ENCODE data around the gene SRP9.

SRP9 gene

DNA sequence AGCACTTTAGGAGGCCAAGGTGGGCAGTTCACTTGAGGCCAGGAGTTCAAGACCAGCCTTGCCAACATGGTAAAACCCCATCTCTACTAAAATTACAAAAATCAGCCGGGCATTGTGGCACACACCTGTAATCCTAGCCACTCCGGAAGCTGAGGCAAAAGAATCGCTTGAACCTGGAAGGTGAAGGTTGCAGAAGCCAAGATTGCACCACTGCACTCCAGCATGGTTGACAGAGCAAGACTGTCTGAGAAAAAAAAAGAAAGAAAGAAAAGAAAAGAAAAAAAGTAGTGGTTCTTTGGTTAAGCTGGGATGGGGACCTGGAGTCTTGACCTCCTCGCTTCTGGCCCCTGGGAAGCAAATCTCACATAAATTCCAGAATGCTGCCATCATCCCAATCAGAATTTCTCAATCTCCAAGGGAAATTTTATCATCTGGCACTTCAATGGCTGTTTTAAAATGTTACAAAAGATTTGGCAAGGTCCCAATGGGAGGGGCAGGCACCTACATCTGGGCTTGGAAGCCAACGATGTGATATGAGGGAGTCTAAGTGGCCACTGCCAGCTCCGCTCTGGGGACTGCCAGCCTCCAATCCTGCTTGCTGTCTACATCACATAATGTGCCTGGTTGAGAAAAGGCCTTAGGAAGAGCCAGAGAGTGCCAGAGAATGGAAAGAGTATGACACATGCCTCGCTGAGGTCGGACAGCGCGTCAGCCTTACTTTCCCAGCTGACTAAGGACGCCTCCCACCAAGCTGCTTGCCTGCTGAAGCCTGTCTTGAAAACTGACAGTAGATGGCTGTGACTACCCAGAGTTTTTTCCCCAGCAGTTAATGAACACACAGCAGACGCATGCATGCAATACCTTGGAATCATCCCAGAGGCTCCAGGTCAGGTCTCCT is 42.1 kb upstream of the SRP9 start:
- Histone ChIP-seq H3K4me1 (ENCODE audit: insufficient read depth, low read length, poor library complexity, severe bottlenecking) (no peaks in the 10 kb centered on the region), H3K79me2 (ENCODE audit: insufficient read depth, low read length) (no peaks in the 10 kb centered on the region), H3K4me3 (ENCODE audit: low read length, poor library complexity, severe bottlenecking) (no peak overlapping the region), H3K9me3 (ENCODE audit: insufficient read depth, low read depth, low read length) (no peaks in the 10 kb centered on the region), H4K20me1 (ENCODE audit: insufficient read depth, low read length, poor library complexity, severe bottlenecking) (no peaks in the 10 kb centered on the region), H3F3A (ENCODE audit: low read depth) (no peaks in the 10 kb centered on the region), H3K9ac (ENCODE audit: low read depth, low read length, poor library complexity, severe bottlenecking) (no peak overlapping the region), H3K4me2 (ENCODE audit: low read depth, low read length, poor library complexity, severe bottlenecking) (no peak overlapping the region), H3K9me2 (replicated peaks; ENCODE audit: low read depth, low read length) (no peaks in the 10 kb centered on the region), H2AFZ (ENCODE audit: low read length) (no peak overlapping the region), H3K27me3 (ENCODE audit: insufficient read depth, low read length, poor library complexity, severe bottlenecking) (no peaks in the 10 kb centered on the region), H3K36me3 (ENCODE audit: insufficient read depth, low read length) (no peaks in the 10 kb centered on the region)
- TF ChIP-seq EZH2phosphoT487 (IDR thresholded peaks at IDR 0.05; ENCODE audit: borderline replicate concordance) (no peak), CTCF (conservative IDR thresholded peaks at IDR 0.05; ENCODE audit: low read length) (no peak)

- no peaks in the 10 kb centered on the region for H3K9me3 ChIP-seq (ENCODE audit: insufficient read depth, low read depth, low read length)
- H3K9ac ChIP-seq (ENCODE audit: low read depth, low read length, poor library complexity, severe bottlenecking) = no peak overlapping the region
- no peaks in the 10 kb centered on the region for H3K27me3 ChIP-seq (ENCODE audit: insufficient read depth, low read length, poor library complexity, severe bottlenecking)
- no peaks in the 10 kb centered on the region for H4K20me1 ChIP-seq (ENCODE audit: insufficient read depth, low read length, poor library complexity, severe bottlenecking)
- H2AFZ ChIP-seq (ENCODE audit: low read length) = no peak overlapping the region
- H3K4me1 ChIP-seq (ENCODE audit: insufficient read depth, low read length, poor library complexity, severe bottlenecking) = no peaks in the 10 kb centered on the region
- H3K4me2 ChIP-seq (ENCODE audit: low read depth, low read length, poor library complexity, severe bottlenecking) = no peak overlapping the region
- H3K79me2 ChIP-seq (ENCODE audit: insufficient read depth, low read length) = no peaks in the 10 kb centered on the region
- H3K36me3 ChIP-seq (ENCODE audit: insufficient read depth, low read length) = no peaks in the 10 kb centered on the region
- H3K4me3 ChIP-seq (ENCODE audit: low read length, poor library complexity, severe bottlenecking) = no peak overlapping the region
- no peaks in the 10 kb centered on the region for H3K9me2 ChIP-seq (replicated peaks; ENCODE audit: low read depth, low read length)
- no peak for TF ChIP-seq EZH2phosphoT487 (IDR thresholded peaks at IDR 0.05; ENCODE audit: borderline replicate concordance)
- TF ChIP-seq CTCF (conservative IDR thresholded peaks at IDR 0.05; ENCODE audit: low read length) = no peak
- no peaks in the 10 kb centered on the region for H3F3A ChIP-seq (ENCODE audit: low read depth)
These were observed 41.1 kb upstream of the SRP9 start for GRCh38 chr1:225736437-225737098.

GRCh38 chr1:225737161-225737560 is 40.5 kb upstream of the SRP9 start:
- H3K9ac ChIP-seq (ENCODE audit: low read depth, low read length, poor library complexity, severe bottlenecking) = no peak overlapping the region
- no peaks in the 10 kb centered on the region for H3F3A ChIP-seq (ENCODE audit: low read depth)
- H2AFZ ChIP-seq (ENCODE audit: low read length) = no peak overlapping the region
- TF ChIP-seq CTCF (conservative IDR thresholded peaks at IDR 0.05; ENCODE audit: low read length) (no peak), EZH2phosphoT487 (IDR thresholded peaks at IDR 0.05; ENCODE audit: borderline replicate concordance) (no peak)
- no peak overlapping the region for H3K4me2 ChIP-seq (ENCODE audit: low read depth, low read length, poor library complexity, severe bottlenecking)
- no peaks in the 10 kb centered on the region for H4K20me1 ChIP-seq (ENCODE audit: insufficient read depth, low read length, poor library complexity, severe bottlenecking)
- H3K9me2 ChIP-seq (replicated peaks; ENCODE audit: low read depth, low read length) = no peaks in the 10 kb centered on the region
- H3K36me3 ChIP-seq (ENCODE audit: insufficient read depth, low read length) = no peaks in the 10 kb centered on the region
- H3K9me3 ChIP-seq (ENCODE audit: insufficient read depth, low read depth, low read length) = no peaks in the 10 kb centered on the region
- H3K4me3 ChIP-seq (ENCODE audit: low read length, poor library complexity, severe bottlenecking) = no peak overlapping the region
- H3K4me1 ChIP-seq (ENCODE audit: insufficient read depth, low read length, poor library complexity, severe bottlenecking) = no peaks in the 10 kb centered on the region
- no peaks in the 10 kb centered on the region for H3K79me2 ChIP-seq (ENCODE audit: insufficient read depth, low read length)
- no peaks in the 10 kb centered on the region for H3K27me3 ChIP-seq (ENCODE audit: insufficient read depth, low read length, poor library complexity, severe bottlenecking)
